GM12874 (cell line): ENCODE results near the gene EIF5AL1.
A peak's percentile ranks its signal among the peaks of the same experiment; 100 is the strongest.

Source experiments
- CTCF ChIP-seq: IDR thresholded peaks from 2 replicates; pipeline ENCODE4 v1.5.1; 2011; ENCODE audit warnings: low read depth, mild to moderate bottlenecking, control low read depth, low read length, moderate library complexity; ENCODE audit not compliant: insufficient read depth

The EIF5AL1 gene

DNA sequence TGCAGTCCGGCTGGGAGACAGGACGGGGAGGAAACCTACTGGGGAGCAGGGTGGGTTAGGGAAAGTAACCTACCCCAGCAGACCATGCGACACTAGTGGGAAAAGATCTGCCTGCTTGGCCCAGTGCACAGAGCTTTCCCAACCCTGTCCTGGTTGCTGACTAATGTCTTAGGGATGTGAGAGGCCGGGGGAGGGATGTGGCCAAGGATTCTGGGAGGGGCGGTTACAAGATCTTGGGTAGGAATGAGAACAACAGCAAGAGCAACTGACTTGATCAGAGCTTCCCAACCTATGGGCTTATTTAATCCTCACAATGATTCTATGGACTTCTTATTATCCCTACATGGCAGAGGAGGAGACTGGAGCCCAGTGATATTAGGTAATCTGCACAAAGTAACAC is 24.0 kb upstream of the EIF5AL1 start:
- TF ChIP-seq CTCF, result no peak

GRCh38 chr10:79488870-79489269 is 23.5 kb upstream of the EIF5AL1 start:
- TF ChIP-seq CTCF, result no peak

- TF ChIP-seq CTCF, result no peak
Observed at GRCh38 chr10:79490400-79491142, 21.8 kb upstream of the EIF5AL1 start.

DNA sequence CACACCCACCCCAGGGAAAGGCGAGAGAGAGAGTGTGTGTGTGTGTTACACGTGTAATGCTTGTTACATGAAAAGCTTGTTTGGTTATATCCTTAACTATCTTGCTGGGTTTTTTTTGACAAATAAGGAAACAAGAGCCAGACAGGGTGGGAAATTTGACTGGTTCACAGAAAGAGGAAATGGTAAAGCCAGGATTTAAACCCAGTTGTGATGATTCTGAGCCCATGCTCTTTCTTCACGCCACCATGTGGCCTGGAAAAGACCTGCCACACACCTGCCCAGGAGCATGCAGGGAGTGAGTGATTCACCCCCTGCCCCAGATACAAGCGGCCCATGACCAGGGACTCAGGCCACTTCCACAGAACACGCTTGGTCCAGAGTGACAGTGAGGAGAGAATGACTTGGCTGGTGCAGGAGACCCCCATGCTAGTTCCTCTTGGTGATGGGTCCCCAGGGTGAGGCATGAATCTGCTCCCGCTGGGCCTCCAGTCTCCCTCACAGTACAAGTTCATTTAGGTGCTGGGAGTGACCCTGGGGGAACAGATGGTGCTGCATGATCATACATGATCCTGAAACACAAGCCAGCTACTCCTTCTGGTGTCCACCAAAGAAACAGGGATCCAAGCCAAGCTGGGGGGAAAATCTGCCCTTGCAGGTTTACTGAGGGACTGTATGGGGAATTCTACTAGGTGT is 21.0 kb upstream of the EIF5AL1 start:
- peak; percentile 9; the same call in 1 of the 2 replicates for TF ChIP-seq CTCF

- no peak for TF ChIP-seq CTCF
Observed at GRCh38 chr10:79492256-79492655, 20.1 kb upstream of the EIF5AL1 start.

GRCh38 chr10:79492839-79493238 is 19.5 kb upstream of the EIF5AL1 start:
- TF ChIP-seq CTCF, result no peak

DNA sequence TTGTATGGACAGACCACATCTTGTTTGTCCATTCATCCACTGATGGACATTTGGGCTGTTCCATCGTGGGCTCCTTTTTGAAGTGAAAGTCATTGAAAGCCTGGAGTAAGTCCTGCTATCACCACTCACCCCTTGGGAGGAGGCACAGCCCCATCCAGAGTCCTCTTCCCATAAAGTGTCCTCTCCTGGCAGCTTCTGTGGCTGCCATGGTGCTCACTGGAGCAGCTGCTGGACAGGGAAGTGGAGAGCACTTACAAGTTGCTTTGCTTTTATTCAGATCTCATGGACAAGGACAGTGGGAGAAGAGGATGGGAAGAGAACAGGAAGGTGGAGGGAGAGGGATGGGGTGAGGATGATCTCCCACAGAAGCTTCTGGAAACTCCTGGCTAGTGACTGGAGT is 18.5 kb upstream of the EIF5AL1 start:
- TF ChIP-seq CTCF, result no peak
